Sigmoid colon (tissue), 4 donors: ENCODE measurements around the gene RIPOR3.

ENCODE experiments used
- CTCF ChIP-seq, 4 experiments: fragments of 450-650 bp in 3 of 4; fragments of 200-600 bp in 1 of 4; IDR thresholded peaks; one replicate each; pipeline ENCODE4 v1.5.1; 2016 to 2019; ENCODE audit warnings: antibody characterized with exemption in 4 of 4, mild to moderate bottlenecking in 3 of 4, moderate library complexity in 2 of 4
- EP300 ChIP-seq, 4 donors: sonication (generic); formaldehyde crosslinking; IDR thresholded peaks; one replicate each; pipeline ENCODE4 v1.6.1; 2017; ENCODE audit warnings: antibody characterized with exemption in 4 of 4
- POLR2A ChIP-seq, 2 donors: fragments of 450-650 bp; IDR thresholded peaks; one replicate each; pipeline ENCODE4 v1.6.1; 2016; ENCODE audit warnings: antibody characterized with exemption in 2 of 2, mild to moderate bottlenecking in 2 of 2, moderate library complexity in 2 of 2

- TF ChIP-seq CTCF (IDR thresholded peaks at IDR 0.05) (no peak), POLR2A (IDR thresholded peaks at IDR 0.05) (no peak), EP300 (IDR thresholded peaks at IDR 0.05) (no peak)
These were observed 81.1 kb downstream of the RIPOR3 start for GRCh38 chr20:50610212-50610718.
